HFF-Myc (cell line): ENCODE results near the gene PTPRH.
"Not testable (repeated sequence)": the region's sequence is repeated elsewhere in the genome, so short reads cannot be mapped to it uniquely, and the experiment has no call there.

Source experiments
- DNase-seq: peaks from one replicate; pipeline ENCODE4 v3.0.0-alpha.2; 2011; ENCODE audit warnings: low read depth; ENCODE audit errors: extremely low read depth
- H3K4me3 ChIP-seq: replicated peaks from 2 replicates; pipeline ENCODE4 v1.5.1; 2011; ENCODE audit warnings: low read depth, mild to moderate bottlenecking, control low read depth, low read length
- TF ChIP-seq, protein P1 (sequence below): IDR thresholded peaks from 2 replicates; pipeline ENCODE4 v1.5.1; 2012; ENCODE audit warnings: mild to moderate bottlenecking, low read depth, low read length, control low read depth; ENCODE audit errors: missing control alignments

PTPRH gene

DNA sequence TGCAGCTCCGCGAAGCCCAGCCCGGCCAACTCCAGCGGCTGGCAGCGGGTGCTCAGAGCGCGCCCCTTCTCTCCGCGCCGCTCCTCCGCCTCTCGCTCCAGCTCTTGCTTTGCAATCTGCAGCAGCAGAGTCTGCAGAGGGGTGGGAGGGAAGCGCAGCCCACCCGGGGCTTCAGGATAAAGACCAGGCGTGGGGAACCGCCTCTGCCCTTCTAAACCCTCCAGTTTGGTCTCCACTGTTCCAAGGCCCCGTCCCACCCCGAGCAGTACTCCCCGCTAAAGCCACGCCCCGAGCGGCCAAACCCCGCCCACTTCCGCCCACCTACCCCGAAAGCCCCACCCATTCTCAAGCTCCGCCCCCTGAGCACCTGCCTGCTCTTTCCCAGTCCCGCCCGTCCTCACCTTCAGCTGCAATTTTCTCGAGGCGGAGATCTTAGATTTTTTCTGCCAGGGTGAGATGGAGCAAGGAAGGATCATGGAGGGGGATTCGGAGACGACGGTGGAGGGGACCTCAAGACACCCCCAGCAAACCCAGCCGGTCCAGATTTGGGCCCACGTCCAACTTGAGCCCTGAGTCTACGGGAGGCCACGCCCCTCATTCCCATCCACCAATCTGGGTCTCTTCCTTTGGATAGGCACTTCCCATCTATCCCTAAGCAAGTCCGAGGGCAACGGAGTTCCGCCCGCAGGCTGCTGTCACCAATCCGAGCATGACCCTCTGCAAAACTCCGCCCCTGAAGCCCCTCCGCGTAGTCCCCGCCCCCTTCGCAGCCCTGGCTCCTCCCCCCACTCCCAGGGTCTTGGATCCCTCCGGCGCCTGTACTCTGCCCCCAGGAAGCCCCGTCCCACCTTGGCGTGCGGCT, 52.9 kb downstream of the PTPRH start:
- no peak overlapping the region for H3K4me3 ChIP-seq
- TF ChIP-seq, protein P1, sequence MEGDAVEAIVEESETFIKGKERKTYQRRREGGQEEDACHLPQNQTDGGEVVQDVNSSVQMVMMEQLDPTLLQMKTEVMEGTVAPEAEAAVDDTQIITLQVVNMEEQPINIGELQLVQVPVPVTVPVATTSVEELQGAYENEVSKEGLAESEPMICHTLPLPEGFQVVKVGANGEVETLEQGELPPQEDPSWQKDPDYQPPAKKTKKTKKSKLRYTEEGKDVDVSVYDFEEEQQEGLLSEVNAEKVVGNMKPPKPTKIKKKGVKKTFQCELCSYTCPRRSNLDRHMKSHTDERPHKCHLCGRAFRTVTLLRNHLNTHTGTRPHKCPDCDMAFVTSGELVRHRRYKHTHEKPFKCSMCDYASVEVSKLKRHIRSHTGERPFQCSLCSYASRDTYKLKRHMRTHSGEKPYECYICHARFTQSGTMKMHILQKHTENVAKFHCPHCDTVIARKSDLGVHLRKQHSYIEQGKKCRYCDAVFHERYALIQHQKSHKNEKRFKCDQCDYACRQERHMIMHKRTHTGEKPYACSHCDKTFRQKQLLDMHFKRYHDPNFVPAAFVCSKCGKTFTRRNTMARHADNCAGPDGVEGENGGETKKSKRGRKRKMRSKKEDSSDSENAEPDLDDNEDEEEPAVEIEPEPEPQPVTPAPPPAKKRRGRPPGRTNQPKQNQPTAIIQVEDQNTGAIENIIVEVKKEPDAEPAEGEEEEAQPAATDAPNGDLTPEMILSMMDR = no peak
- no peak for DNase-seq

DNA sequence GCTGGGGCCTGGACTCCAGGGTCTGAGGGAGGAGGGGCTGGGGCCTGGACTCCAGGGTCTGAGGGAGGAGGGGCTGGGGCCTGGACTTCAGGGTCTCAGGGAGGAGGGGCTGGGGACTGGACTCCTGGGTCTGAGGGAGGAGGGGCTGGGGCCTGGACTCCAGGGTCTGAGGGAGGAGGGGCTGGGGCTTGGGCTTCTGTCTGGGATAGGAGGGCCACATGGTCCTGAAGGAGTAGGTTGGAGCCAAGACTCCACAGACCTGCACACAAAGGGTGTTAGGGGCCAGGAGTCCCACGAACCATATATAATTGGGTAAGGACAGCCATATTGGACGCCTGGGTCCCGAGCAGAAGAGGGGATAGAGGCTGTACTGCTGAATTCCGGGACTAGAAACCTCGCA, 53.5 kb downstream of the PTPRH start:
- H3K4me3 ChIP-seq, DNase-seq: not testable (repeated sequence)

DNA sequence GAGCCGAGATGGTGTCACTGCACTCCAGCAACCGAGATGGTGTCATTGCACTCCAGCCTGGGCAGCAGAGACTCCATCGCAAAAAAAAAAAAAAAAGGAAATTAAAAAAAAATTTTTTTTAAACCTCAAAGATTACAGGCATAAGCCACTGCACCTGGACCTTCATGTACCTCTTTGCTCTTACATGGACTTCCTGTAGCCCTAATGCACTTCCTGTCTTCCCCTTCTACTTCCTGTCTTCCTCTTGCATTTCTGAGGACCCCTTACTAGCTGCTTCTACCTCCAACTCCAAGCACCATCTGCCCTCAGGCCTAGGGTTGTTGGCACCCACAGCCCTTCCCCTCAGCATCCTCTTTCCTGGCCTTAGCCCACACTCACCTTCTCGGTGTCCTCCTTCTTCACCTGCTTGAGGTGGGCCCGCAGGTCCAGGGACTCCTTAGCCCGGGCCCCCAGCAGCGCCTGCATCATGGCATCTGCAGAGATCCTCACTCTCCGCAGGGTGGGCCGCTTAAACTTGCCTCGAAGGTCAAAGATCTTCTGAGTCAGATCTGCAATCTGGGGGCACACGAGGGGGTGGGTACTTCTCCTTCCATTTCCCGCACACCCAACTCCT, 55.5 kb downstream of the PTPRH start:
- DNase-seq = no peak
- no peak overlapping the region for H3K4me3 ChIP-seq
- TF ChIP-seq, protein P1 = no peak

- no peak overlapping the region for H3K4me3 ChIP-seq
- TF ChIP-seq, protein P1 = no peak
- no peak for DNase-seq
Measured at GRCh38 chr19:55152017-55152416, 57.3 kb downstream of the PTPRH start.

GRCh38 chr19:55149078-55150003, 60.0 kb downstream of the PTPRH start, which contains the start of gene TNNT1:
TSS of gene TNNT1 (minus strand) at chr19:55149206. CDS start at chr19:55147157, 2,049 bp downstream.
- TF ChIP-seq, protein P1 = no peak
- no peak for DNase-seq
- H3K4me3 ChIP-seq = no peak within 1 kb of the TSS

DNA sequence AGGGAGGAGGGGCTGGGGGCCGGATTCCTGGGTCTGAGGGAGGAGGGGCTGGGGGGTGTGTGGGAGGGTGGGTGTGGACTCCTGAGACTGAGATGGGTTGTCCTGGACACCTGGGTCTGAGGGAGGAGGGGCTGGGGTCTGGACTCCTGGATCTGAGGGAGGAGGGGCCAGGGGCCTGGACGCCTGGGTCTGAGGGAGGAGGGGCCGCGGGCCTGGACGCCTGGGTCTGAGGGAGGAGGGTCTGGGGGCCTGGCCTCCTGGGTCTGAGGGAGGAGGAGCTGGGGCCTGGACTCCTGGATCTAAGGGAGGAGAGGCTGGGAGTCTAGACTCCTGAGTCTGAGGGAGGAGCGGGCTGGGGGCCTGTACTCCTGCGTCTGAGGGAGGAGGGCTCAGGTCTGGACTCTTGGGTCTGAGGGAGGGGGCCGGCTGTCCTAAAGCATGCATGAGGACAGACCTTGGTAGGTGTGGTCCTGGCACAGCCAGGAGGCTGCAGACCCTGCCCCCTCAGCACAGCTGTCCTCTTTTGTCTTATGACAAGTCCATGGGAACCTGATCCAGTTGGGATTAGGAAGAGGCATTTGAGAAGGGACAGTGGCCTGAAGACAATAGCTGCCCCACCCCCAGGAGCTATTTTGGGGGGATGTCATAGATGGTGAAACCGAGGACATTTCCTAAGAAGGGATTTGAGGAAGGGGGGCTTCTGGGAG, 61.6 kb downstream of the PTPRH start:
- H3K4me3 ChIP-seq = no peak overlapping the region
- TF ChIP-seq, protein P1 = no peak
- DNase-seq = no peak
